NB4 (cell line): ENCODE results near the gene NCOR1.

Experiments used
- MAX ChIP-seq: IDR thresholded peaks from 2 replicates; pipeline ENCODE4 v1.6.1; 2011; ENCODE audit warnings: low read depth, low read length
- POLR2A ChIP-seq: IDR thresholded peaks from 2 replicates; pipeline ENCODE4 v1.6.1; 2011; ENCODE audit warnings: mild to moderate bottlenecking; ENCODE audit not compliant: insufficient read length; ENCODE audit errors: extremely low read depth
- TF ChIP-seq, protein P1 (sequence below): IDR thresholded peaks from one replicate; pipeline ENCODE4 v1.5.1; 2012; ENCODE audit warnings: low read depth, low read length

- TF ChIP-seq, protein P1, sequence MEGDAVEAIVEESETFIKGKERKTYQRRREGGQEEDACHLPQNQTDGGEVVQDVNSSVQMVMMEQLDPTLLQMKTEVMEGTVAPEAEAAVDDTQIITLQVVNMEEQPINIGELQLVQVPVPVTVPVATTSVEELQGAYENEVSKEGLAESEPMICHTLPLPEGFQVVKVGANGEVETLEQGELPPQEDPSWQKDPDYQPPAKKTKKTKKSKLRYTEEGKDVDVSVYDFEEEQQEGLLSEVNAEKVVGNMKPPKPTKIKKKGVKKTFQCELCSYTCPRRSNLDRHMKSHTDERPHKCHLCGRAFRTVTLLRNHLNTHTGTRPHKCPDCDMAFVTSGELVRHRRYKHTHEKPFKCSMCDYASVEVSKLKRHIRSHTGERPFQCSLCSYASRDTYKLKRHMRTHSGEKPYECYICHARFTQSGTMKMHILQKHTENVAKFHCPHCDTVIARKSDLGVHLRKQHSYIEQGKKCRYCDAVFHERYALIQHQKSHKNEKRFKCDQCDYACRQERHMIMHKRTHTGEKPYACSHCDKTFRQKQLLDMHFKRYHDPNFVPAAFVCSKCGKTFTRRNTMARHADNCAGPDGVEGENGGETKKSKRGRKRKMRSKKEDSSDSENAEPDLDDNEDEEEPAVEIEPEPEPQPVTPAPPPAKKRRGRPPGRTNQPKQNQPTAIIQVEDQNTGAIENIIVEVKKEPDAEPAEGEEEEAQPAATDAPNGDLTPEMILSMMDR, result no peak
- no peak for TF ChIP-seq POLR2A
- TF ChIP-seq MAX, result no peak
Measured at GRCh38 chr17:16171613-16172012, 43.7 kb downstream of the NCOR1 start.
